Suprapubic skin (tissue), 4 donors: ENCODE data around the gene MRPL14.

Experiments
- EP300 ChIP-seq: sonication (generic); formaldehyde crosslinking; IDR thresholded peaks from one replicate; pipeline ENCODE4 v1.6.1; 2017; ENCODE audit warnings: antibody characterized with exemption
- POLR2A ChIP-seq, 2 donors: fragments of 450-650 bp; IDR thresholded peaks; one replicate each; pipeline ENCODE4 v1.6.1; 2017; ENCODE audit warnings: antibody characterized with exemption in 2 of 2, mild to moderate bottlenecking in 2 of 2, moderate library complexity in 2 of 2
- POLR2AphosphoS5 ChIP-seq, 3 donors: sonication (generic); formaldehyde crosslinking; IDR thresholded peaks; one replicate each; pipeline ENCODE4 v1.6.1; 2017; ENCODE audit warnings: antibody characterized with exemption in 3 of 3
- TF ChIP-seq, protein P1 (sequence below), 2 donors: fragments of 200-600 bp in 1 of 2; fragments of 450-650 bp in 1 of 2; sonication (generic) in 1 of 2; IDR thresholded peaks; one replicate each; pipeline ENCODE4 v1.5.1; 2016 to 2019; ENCODE audit warnings: antibody characterized with exemption in 2 of 2, mild to moderate bottlenecking in 1 of 2, moderate library complexity in 1 of 2

DNA sequence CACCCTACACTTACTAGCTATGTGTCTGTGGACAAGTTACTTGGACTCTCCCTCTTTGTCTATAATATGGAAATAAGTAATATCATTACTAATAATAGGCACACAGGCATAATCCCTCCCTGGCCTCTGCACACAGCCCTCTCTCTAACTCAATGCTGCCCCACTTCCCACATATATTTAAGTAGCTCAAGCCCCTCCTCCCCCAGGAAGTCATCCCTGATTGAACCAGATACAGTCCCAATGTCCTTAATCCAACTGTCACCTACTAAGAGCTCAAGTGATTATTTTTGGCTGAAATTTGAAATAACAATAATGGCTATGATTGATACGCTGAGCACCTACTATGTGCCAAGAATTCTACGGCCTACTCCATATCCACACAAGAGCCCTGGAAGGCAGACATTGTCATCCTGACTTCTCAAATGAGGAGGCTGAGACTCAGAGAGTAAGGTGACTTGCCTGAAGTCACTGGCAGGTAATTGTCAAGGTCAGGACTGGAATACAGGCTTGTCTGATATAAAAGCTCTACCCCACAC, 29.4 kb downstream of the MRPL14 start:
- TF ChIP-seq POLR2AphosphoS5 (IDR thresholded peaks at IDR 0.05): no peak
- TF ChIP-seq, protein P1, sequence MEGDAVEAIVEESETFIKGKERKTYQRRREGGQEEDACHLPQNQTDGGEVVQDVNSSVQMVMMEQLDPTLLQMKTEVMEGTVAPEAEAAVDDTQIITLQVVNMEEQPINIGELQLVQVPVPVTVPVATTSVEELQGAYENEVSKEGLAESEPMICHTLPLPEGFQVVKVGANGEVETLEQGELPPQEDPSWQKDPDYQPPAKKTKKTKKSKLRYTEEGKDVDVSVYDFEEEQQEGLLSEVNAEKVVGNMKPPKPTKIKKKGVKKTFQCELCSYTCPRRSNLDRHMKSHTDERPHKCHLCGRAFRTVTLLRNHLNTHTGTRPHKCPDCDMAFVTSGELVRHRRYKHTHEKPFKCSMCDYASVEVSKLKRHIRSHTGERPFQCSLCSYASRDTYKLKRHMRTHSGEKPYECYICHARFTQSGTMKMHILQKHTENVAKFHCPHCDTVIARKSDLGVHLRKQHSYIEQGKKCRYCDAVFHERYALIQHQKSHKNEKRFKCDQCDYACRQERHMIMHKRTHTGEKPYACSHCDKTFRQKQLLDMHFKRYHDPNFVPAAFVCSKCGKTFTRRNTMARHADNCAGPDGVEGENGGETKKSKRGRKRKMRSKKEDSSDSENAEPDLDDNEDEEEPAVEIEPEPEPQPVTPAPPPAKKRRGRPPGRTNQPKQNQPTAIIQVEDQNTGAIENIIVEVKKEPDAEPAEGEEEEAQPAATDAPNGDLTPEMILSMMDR (IDR thresholded peaks at IDR 0.05): no peak
- no peak for TF ChIP-seq POLR2A (IDR thresholded peaks at IDR 0.05)
- TF ChIP-seq EP300: no peak
